ENCODE data around the gene CCL14.
"Not testable (repeated sequence)": the region's sequence is repeated elsewhere in the genome, so short reads cannot be mapped to it uniquely, and the experiment has no call there.

Gene CCL14

DNA sequence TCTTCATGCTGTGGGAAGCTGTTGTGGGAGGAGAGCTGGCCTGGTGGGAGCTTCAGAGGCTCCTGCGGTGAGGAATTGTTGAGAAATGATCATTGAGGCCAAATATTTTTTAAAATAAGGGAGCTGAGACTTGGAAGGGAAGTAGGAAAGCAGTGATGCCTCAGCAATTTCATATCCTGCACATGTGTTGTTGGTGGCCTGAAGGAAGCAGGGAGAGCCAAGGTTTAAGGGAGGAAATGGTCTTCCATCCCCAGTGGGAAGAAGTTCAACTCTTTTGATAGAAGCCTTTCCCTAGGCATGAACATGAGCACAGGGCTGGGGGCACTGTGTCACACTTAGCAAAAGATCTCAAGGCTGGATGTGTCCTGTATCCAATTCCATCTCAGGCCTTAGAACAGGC is at the start of gene CCL14:
Gene CCL14 (minus strand): TSS at position 87 of the 400 bp plus-strand sequence. CDS start 80 bp downstream, at position 7.
- DNase-seq: no peak

DNA sequence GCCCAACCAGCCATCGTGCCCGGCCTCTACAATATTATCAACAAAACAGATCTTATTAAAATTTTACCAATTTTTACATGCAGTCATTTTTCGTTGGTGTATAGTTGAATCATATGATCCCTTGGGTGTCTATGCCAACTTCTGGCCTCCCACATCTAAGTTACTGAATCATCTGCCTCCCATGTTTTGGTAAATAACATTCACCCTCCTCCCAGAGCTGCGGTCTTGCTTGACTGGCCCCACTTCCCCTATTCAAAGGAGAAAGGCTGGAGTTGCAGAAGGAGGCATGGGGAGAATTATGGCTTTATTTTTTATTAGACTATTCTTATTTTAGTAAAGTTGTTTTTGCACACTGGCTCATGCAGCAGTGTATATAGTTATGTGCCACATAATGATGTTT is 49.7 kb upstream of the CCL14 start:
- DNase-seq: peak in 1 of 2 donors; percentile 12

DNA sequence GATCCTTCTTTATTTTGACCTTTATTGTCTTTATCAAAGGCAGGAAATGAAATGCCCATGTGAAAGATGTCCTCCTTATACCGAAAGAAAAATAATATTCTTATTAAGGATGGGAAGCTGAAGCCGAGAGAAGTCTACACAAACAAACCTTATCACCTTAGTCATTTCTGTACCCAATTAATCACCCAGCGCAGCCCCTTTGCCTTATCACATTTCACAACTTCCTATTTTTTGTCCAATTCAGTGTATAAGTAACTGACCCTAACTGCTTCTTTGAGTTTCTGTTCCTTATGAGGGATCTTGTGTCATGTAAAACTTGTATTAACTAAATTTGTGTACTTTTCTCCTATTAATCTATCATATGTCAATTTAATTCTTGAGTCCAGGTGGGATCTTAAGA is 47.6 kb upstream of the CCL14 start:
- peak in 1 of 2 donors; percentile 6 for DNase-seq

DNA sequence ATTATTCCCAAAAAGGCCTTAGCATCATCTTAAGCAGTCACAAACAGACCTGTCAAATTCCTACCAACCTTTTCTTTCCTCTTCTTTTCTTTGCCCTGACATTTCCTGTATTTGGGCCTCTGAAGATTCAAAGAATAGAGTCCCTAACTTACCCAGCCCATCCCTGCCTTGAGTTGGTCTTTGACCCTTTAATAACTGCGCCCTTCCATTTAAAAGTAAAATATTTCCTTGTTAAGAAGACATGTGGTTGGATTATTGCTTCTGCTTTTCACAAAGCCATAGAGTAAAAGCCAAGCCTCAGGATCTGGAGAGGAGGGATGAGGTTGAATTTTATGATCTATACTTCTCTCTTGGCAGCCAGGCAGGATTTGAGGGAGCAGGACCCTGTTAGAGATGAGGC is 44.4 kb upstream of the CCL14 start:
- no peak for DNase-seq

DNA sequence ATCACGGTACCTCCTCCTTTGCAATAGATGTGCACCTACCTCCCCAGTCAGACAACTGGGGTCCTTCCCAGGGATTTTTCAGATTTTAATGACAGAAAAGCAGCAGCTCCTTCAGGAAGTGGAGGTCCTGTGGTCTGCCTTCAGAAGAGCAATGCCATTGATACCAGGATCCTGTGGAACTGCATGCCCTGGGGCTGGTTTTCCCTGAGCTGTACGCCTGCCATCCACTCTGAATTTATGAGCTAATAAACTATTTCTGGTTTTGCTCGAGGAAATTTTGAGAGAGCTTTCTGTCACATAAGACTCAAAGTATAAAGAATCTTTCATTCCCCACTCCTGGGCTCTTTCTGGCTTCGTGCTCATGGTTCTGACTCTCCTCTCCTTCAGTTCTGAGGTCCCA is 41.2 kb upstream of the CCL14 start:
- no peak for DNase-seq

DNA sequence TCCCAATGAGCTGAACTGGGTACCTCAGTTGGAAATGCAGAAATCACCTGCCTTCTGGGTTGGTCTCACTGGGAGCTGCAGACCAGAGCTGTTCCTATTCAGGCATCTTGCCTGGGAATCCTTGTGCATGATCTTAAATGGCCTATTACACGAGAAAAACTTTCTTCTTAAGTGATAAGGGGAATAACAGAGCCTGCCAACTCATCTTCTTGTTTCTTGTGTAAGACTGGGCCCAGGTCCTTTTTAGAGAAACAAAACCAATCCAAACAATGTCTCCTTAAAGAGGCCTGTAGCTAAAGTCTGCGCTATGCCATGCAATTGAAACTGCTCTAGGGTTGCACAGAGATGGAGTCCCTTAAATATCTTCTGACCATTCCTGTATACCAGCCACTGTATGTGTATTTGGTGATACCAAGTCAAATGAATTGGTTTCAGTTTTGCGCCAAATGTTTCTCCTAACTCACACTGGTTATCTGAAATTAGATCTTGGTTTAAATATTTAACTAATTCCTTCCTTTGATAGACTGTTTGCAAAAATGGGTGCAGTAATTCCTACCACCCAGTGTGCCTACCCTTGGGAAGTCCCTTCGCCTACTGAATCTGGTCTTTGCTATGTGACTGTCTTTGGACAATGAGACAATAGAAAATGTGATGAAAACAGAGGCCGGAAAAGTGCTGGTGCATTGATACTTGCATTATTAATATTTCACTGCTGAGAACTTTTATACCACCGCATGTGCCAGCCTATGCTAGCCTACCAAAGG is 37.8 kb upstream of the CCL14 start:
- DNase-seq: no peak

DNA sequence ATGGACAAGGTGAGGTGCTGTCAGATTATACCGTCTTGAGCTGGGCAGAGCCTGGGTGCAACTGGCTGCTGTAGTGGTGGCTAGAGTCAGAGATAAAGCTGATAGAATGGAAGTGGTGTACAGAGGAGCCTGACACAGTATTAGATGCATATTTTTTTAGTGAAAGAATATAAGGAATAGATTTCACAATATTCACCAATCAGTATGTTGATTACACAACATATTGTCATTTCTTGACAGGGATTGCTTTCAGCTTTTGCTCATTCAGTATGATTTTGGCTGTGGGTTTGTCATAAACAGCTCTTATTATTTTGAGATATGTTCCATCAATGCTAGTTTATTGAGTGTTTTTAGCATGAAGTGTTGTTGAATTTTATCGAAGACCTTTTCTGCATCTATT is 32.9 kb upstream of the CCL14 start:
- DNase-seq: no peak

DNA sequence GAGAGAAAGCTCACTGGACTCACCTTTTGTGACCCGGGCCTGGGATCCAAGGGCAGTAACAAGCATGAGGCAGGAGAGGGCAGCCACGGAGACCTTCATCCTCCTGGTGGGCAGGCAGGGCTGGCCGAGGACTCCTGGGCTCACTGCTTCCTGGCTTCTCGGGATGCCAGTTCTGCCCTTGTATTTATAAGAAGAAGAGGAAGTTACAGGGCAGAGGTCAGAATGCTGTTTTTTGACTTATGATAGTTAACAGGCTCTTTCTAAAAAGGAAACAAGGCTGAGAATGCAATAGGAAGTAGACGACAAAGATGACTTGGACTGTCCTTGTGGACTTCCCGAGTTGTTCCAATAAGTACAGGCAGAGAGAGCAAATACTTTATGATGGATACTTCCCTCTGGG is 31.3 kb upstream of the CCL14 start, which contains the start of gene CCL23:
Gene CCL23 (minus strand): TSS at position 174 of the 400 bp plus-strand sequence. CDS start 75 bp downstream, at position 99.
- DNase-seq: peak in 1 of 2 donors; percentile 15

DNA sequence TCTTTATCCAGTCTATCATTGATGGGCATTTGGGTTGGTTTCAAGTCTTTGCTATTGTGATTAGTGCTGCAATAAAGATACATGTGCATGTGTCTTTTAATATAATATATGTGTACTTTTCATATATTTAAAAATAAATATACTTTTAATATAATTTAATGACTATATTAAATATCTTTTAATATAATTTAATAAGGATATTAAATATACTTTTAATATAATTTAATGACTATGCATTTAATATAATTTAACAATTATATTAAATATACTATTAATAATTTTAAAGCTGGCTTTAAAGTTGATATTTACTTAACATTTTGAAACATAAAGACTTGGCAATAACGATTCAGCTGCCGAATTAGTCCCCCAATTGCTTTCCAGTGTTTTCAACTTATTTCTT is 30.0 kb upstream of the CCL14 start:
- DNase-seq: no peak

DNA sequence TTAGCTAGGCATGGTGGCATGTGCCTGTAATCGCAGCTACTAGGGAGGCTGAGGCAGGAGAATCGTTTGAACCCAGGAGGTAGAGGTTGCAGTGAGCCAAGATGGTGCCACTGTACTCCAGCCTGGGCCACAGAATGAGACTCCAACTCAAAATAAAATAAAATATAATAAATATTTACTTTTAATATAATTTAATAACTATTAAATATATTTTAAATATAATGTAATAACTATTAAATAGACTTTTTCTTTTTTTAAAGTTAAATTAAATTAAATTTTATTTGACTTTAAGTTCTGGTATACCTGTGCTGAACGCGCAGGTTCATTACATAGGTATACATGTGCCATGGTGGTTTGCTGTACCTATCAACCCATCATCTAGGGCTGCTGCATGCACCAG is 29.4 kb upstream of the CCL14 start:
- DNase-seq: not testable (repeated sequence)

DNA sequence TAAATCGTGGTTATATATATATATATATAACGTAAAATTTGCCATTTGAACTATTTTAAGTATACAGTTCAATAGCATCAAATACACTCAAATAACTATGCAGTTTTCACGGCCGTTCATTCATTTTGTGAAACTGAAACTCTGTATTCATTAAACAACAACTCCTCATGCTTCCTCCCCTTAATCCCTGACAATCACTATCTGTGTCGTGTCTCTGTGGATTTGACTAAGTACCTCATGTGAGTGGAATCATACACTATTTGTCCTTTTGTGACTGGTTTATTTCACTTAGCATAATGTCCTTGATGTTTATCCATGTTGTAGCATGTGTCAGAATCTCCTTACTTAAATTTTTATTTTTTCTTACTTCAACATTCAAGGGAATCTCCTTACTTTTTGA is 28.4 kb upstream of the CCL14 start:
- DNase-seq: no peak

DNA sequence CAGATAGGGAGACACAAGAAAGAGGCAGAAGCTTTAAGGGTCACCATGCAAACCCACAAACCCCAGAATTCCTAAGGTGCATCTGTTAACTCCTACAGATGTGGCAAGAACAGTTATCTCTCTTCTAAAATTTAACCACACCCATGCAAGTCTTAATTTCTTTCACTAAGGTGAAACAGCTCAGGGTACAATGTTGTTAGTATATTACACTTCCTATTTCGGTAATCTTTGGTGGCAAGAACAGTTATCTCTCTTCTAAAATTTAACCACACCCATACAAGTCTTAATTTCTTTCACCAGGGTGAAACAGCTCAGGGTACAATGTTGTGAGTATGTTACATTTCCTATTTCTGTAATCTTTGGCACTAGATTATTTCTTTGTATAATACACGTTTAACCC is 24.7 kb upstream of the CCL14 start:
- no peak for DNase-seq

DNA sequence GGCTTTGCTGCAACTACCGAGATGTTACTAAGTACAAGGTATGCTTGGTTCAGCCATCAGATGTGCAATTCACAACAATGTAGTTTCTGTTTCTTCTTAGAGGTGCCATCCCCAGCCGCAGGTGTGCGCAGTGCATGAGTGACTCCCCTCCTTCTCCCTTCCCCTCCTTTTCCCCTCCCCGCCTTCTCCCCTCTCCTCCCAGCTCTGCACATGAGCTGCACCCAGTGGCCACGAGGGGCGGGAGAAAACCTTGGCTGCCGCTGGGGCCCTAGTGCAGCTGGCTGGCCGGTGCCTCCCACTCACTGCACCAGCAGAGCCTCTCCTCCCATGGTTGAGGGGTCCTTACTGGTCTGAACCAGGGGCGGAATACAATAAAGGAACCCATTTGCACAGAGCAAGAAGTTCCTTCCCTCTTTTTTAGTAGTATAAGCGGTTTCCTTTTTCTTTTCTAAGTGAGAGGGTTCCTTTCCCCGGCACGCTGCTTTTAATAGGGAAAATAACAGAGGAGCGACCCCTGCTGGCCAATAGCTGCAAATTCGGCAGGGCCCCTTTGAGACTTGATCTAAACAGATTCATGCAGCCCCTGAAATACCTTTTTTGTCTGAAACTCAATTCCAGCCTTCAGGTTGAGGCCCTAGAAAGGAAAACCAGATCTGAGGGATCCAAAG is 22.6 kb upstream of the CCL14 start:
- DNase-seq: peak in 1 of 2 donors; percentile 1

DNA sequence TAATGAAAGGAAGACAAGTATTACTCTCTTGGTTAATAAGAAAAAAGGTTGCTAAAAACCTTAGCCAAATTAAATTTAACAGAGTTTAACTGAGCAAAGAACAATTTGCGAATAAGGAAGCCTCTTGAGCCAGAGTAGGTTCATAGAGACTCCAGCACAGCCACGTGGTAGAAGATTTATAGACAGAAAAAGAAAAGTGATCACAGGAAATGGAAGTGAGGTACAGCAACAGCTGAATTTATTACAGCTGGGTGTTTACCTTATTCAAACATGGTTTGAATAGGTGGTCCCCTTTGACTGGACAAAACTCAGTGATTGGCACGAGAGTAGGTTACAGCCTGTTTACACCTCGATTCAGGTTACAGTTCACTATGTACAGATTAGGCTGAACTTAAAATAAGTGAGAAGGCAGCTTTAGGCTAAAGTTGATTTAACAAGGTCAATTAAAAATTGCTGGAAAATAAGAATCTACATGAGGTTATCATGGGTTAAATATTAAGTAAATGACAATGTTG is 18.1 kb upstream of the CCL14 start:
- DNase-seq: no peak

DNA sequence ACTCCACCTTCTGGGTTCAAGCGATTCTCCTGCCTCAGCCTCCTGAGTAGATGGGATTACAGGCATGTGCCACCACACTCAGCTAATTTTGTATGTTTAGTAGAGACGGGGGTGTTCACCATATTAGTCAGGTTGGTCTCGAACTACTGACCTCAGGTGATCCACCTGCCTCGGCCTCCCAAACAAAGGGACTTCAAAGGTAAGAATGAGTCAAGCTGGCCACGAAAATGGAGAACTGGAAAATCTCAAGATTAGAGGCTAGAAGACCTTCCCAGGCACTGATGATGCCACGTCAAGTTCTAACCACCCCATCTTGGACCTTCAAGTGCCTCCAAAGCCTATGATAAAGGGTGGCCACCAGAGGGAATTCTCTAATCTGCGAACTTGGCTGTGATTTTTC is 16.1 kb upstream of the CCL14 start:
- no peak for DNase-seq

DNA sequence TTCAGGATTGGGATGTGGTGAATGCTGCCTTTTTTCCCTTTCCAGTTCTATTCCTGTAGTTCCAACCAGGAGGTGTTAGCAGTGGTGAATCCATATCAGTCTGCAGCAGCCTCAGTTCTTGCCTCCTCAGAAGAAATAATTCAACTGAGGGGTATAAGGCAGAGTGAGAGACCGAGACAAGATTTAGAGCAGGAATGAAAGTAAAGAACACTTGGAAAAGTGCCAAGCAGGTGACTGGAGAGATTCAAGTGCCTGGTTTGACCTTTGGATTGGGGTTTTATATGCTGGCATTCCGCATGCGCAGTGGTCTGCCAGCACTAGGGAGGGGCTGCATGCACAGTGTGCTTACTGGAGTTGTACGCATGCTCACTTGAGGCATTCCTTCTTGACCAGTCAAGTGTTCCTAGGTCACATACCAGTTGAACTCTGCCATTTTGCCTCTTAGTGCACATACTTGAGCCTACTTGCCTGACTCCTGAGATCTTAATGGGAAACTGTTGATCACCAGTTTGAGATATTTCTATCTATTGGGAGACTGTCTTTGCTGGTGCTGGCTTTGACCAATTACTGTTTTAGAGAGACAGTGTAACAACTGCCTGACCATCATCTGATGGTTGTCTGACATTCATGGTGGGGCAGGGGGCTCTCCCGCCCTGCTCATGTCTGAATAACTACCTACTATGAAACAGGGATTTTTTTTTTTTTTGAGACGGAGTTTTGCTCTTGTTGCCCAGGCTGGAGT is 15.5 kb upstream of the CCL14 start:
- no peak for DNase-seq

DNA sequence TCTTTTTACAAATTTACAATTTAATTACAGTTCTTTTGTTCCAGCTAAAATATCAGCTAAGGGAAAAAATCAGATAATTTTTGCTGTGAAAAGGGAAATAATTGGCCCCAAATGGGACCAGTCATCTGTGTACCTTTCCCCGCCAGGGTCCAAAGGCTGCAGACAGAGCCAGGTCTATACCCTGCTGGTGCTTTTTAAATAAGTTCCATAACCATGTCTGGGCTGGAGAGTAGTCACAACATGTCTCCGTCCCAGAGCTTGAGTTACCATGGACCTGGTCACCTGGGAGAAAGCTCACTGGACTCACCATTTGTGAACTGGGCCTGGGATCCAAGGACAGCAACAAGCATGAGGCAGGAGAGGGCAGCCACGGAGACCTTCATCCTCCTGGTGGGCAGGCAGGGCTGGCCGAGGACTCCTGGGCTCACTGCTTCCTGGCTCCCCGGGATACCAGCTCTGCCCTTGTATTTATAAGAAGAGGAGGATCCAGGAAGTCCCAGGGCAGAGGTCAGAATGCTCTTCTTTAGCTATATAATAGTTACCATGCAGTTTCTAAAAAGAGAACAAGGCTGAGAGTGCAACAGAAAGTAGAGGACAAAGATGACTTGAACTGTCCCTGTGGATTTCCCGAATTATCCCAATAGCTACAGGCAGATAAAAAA is 14.7 kb upstream of the CCL14 start, which contains the start of gene CCL15:
Gene CCL15 (minus strand): TSS at position 444 of the 662 bp plus-strand sequence. CDS start 61 bp downstream, at position 383.
- DNase-seq: no peak

DNA sequence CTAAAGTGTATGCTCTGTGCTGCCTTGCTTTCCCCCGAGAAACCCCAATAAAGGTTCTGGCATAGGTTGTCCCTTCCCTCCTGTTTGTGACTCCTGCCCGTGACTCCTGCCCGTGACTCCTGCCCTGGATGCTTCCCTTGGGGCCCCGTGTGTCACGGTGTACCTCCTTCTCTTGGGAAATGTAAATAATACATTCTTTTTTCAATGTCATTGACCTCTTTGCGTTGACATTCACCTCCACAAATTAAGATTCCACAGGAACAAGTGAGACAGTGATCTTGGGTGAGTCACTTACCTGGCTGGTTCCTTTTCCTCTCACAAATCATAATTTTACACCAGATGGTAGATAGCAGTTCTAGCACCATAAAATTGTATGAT is 14.2 kb upstream of the CCL14 start:
- no peak for DNase-seq

DNA sequence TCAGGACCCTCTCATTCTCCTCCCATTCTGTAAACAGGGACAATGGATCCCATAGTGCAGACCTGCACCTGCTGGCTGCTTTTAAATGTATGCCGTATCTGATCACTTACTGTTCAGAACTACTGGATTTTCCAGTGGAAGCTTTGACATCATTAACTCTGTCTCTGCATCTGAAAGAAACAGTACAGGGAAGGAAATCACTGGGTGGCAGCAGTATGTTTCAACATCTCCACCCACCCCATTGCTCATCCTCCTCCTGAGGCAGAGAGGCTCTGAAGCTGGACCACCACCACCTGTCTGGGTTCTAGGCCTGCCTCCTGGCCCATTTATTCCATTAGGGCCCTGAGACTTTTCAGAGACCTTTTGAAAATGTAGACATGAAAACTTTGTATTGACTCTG is 12.2 kb upstream of the CCL14 start:
- no peak for DNase-seq

DNA sequence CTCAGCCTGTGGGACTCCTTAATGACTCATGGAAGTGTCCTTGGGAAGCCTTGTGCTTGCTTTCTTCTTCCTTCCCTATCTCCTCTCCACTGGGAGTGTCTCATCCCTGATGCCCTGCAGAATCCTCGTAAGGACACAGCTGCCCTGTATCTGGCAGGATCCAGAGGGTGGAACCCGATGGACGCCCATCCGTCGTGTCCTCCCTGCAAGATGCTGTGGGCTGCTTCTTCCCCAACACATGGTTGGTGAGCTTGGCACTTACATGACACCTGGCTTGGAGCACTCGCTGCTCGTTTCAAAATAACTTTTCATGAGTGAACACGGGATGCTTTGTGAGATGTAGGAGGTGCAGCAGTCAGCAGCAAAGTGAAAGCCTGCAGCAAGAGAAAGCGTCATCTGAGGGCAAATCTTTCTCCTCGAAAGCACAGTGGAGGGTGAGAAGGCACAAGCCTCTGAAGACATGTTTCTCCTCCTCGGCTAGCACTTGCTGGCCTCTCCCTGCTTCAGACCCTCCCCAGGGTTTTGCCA is 11.6 kb upstream of the CCL14 start:
- no peak for DNase-seq

DNA sequence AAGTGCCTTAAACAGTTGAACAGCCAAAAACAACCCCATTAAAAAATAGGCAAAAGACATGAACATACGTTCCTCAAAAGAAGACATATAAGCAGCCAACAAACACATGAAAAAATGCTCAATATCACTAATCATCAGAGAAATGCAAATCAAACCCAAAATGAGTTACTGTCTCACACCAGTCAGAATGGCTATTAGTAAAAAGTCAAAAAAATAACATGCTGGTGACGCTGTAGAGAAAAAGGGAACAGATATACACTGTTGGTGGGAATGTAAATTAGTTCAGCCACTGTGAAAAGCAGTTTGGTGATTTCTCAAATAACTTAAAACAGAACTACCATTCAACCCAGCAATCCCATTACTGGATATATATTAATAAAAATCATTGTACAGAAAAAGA is 8.8 kb upstream of the CCL14 start:
- DNase-seq: not testable (repeated sequence)

DNA sequence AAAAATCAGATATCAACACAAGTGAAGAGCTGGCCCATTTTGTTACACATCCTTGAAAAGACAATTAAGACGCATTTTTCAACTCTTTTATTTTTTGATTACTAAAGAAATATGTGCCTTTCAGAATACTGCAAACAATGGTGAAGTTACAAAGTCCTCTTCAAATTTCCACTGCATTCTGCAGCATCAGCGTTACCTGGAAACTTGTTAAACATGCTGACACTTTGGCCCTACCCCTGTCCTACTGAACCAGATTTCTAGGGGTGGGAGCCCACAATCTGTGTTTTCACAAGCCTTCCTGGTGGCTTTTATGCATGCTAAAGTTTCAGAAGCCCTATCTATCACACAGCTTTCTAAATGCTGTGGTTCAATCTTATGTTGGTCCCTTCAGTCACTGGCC is 4.5 kb upstream of the CCL14 start:
- no peak for DNase-seq

DNA sequence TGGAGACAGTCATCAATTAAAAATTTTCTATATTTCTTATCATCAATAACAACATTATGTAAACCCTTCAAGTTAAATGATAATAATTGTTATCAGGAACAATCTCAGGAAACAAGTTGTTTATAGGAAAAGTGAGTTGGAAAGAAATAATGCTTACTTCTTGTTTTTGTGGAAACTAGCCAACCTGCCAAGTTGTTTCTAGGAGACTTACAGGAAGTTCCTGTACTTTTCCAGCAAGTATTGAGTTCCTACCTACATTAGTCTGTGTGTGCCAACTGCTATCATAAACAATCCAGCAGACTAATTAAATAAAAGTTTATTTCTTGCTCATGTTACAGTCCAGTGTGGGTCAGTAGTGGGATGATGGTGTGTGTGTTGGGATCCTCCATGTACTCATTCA is 1.6 kb upstream of the CCL14 start:
- DNase-seq: no peak
